ENCODE data around the gene SYNPO2.
"Not testable (repeated sequence)": the region's sequence is repeated elsewhere in the genome, so short reads cannot be mapped to it uniquely, and the experiment has no call there.

SYNPO2 gene

DNA sequence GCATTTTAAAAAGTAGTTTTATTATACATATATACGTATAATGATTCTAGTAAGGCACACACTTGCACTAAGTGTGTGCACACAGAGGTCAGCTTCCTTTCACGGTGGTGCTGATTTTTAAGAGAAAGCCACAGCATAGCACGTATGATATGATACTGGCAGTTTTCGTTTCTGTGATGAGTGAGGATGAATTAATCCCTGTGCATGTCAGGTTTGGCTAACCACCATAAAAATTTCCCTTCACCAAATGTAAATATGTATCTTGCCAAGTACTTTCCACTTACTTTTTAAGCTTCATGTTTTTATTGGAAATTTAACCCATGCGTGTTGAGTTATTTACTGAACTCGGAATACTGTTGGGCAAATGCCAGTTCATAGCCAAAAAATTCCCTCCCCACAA lies 84.6 kb downstream of the SYNPO2 start:
- no peak for DNase-seq (ENCODE audit: low read depth in 2 of 3, low spot score in 2 of 3)

DNA sequence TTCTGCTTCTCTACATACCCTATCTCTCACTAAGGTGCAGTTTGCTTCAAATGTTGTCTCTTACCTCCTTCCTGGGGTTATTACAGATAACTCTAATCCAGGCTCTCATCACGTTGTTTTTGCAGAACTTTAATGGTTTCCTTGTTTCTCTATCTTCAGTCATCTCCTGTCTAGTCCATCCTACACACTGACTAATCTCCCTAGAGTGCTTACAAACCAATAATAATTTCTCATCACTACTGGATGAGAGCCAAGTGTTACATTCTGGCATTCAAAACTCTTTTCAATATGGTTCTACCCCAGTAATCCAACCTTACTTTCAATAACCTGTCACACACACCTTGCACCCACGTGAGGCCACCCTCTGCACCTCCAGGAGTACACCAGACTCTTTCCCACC lies 86.1 kb downstream of the SYNPO2 start:
- no peak for DNase-seq (ENCODE audit: low read depth in 2 of 3, low spot score in 2 of 3)

DNA sequence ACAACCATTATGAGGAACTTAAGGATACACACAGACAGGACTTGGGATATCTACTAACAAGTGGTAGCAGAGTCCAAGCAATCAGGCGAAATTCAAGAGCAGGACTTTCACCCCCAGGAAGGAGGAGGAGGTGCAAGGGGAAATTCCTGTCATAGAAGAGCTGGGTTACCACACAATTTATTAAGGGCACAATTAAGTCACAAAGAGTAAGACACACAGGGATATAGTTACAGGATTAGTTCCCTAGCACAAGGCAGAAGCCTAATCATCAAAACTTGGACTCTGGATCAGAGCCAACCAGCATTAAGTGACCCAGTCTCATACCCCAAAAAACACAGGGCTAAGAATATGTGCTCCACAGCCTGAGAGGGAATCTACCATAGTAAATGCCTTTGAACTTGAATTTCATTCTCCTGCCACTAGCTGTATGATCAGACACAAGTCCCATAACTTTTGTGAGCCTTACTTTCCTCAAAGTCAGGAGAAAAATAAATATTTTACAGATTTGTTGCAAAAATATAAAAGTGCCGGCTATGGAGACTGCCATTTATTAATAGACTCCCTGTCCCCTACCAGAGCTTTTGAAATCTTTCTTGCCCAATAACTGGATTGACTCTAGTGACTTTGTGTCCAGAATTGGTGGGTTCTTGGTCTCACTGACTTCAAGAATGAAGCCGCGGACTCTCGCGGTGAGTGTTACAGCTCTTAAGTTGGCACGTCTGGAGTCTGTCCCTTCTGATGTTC lies 87.0 kb downstream of the SYNPO2 start:
- DNase-seq (ENCODE audit: low read depth in 2 of 3, low spot score in 2 of 3) = no peak

GRCh38 chr4:118976193-118976560 lies 87.5 kb downstream of the SYNPO2 start:
- DNase-seq (ENCODE audit: low read depth in 2 of 3, low spot score in 2 of 3) = not testable (repeated sequence)

DNA sequence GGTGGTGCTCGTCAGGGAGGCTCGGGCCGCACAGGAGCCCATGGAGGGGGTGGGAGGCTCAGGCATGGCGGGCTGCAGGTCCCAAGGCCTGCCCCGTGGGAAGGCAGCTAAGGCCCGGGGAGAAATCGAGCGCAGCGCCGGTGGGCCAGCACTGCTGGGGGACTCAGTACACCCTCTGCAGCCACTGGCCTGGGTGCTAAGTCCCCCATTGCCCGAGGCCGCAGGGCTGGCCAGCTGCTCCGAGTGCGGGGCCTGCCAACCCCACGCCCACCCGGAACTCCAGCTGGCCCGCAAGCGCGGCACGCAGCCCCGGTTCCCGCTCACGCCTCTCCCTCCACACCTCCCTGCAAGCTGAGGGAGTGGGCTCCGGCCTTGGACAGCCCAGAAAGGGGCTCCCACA lies 88.4 kb downstream of the SYNPO2 start:
- DNase-seq (ENCODE audit: low read depth in 2 of 3, low spot score in 2 of 3) = not testable (repeated sequence)

DNA sequence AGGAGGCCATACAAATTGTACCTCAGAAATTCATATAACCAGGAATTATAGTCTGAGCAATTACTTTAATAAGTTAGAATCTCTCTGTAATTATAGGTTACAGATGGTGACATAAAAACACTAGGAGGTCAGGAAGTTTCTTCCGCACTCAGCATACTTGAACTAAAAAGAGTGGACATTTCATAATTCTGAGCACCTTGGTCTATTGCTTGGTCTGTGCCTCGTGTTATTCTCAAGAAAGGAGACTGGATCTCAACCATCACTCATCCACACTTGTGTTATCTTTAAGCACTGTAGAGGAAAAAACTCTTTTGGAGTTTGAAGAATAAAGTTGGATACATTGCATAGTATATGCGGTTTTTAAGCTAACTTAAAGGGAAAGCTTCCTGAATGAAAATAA lies 91.1 kb downstream of the SYNPO2 start:
- DNase-seq (ENCODE audit: low read depth in 2 of 3, low spot score in 2 of 3) = no peak

GRCh38 chr4:118981171-118981838 lies 92.7 kb downstream of the SYNPO2 start:
- no peak for DNase-seq (ENCODE audit: low read depth in 2 of 3, low spot score in 2 of 3)

DNA sequence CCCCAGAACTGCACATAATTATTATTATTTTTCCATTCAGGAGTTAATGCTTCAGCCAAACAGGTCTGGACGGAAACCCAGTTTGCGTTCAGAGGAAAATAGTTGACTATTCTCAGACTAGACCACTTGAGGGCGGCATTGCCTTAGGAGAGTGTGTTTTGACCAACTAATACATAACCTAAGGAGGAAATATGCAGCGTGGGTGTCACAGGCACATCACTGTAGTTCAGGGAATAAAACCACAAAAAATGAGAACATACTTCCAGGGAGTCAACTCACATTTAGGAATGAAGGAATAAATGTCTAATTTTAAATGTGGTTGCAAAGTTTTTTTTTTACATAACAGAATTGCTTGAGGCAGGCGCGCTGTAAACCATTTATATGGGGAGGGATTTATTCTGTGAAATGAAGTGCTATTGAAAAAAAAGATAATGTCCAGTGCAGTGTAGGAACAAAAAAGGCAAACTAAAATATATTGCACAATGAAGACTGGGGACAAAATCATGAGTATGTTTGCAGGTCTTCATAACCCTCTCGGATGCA lies 93.3 kb downstream of the SYNPO2 start:
- peak in 1 of 3 experiments; percentile 7 for DNase-seq (ENCODE audit: low read depth in 2 of 3, low spot score in 2 of 3)

GRCh38 chr4:118983293-118983692 lies 94.6 kb downstream of the SYNPO2 start:
- DNase-seq (ENCODE audit: low read depth in 2 of 3, low spot score in 2 of 3) = no peak

- no peak for DNase-seq (ENCODE audit: low read depth in 2 of 3, low spot score in 2 of 3)
Observed at GRCh38 chr4:118983831-118984230, 95.2 kb downstream of the SYNPO2 start.

DNA sequence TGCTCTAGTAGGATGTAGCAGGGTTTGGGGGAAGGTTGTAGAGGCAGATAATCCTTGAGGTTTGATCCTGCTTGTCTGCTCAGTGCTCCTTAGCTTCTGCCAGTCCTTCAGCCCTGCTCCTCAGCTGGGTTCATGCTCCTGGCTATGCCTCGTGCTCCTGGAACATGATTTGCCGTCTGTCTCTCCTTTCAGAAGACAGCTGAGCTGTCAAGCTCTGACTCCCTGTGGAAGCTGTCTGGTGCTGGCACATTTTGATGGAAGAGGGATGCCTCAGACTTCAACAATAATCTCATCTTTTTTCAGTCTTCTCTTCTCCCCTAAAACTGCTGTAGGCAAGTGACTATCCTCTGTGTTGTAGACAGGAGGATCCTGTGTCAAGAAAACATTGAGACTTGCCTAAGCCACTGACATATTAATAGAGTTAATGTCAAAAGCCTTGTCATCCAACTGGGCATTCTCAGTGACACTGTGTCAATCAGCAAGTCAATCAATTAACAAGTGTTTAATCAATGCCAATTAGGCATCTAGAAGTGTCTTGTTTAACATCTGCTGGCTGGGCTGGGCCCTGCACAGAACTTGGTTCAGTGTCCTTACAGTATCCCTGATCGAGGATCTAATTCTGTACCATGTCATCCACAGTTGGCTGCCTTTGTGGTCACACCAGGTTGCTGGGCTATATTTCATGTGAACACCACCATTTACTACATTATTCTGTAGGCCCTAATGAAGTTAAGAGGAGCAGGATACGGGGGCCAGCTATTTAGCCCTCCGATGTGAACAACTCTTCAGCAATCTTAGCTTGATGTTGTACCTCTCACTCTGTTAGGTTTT lies 96.7 kb downstream of the SYNPO2 start:
- no peak for DNase-seq (ENCODE audit: low read depth in 2 of 3, low spot score in 2 of 3)

- no peak for DNase-seq (ENCODE audit: low read depth in 2 of 3, low spot score in 2 of 3)
Observed at GRCh38 chr4:118987959-118988634, 99.4 kb downstream of the SYNPO2 start.

DNA sequence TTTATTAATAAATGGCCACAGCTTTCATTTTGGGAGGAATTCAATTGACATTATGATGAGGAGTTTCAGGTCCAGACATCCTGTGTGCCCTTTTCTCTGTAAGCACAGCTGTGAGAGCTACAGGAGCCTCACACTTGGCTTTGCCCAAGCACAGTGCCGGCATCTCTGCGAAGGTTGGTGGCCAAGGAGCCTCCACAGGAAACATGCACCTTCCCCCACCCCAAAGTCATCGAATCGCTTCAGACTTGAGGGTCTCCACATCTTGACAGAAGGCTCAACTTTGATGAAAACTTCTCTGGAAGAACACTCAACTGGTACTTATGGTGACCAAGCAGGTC lies 100.0 kb downstream of the SYNPO2 start:
- DNase-seq (ENCODE audit: low read depth in 2 of 3, low spot score in 2 of 3) = no peak

DNA sequence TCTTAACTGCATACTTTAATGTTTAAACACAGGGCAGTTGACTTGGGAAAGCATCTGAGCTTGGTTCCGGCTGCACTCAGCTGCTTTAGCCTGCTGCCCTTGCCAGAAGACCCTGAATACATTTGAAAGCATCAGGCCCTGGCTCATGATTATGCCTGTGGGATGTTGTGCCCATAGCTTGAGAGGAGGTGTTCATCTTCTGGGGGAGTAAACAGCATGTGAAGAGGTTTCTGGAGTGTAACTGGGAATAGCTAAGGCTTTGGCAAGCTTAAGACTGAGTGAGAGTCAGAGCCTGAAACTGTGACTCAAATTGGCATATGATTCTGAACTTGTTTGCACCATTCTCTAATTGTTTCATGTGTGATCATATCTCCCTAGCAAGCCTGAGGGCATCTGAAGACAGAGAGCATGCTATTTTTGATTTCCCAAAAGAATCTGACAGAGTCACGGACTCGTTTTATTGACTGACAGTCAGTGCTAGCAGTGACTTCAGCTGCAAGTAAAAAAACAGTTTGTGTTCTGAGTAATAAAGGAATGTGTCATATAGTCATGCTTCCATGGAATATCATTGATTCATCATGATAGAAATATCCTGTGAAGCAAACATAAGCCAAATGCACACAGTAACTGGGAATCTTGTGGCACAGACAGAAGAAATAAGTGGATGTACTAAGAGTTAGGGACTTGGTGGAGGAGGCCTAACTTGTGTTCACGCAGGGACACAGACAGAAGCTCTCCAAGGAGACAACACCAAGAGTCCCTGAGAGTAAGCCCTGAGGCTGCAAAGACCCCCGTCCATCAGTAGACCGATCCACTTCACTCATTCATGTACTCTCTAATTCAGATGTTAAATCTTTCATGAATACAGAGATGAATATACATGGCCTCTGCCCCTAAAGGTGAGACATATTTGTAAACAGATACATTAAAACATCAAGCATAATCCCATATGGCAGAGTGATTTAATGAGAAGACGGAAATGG lies 100.7 kb downstream of the SYNPO2 start:
- no peak for DNase-seq (ENCODE audit: low read depth in 2 of 3, low spot score in 2 of 3)

GRCh38 chr4:118991686-118992085 lies 103.0 kb downstream of the SYNPO2 start:
- no peak for DNase-seq (ENCODE audit: low read depth in 2 of 3, low spot score in 2 of 3)

DNA sequence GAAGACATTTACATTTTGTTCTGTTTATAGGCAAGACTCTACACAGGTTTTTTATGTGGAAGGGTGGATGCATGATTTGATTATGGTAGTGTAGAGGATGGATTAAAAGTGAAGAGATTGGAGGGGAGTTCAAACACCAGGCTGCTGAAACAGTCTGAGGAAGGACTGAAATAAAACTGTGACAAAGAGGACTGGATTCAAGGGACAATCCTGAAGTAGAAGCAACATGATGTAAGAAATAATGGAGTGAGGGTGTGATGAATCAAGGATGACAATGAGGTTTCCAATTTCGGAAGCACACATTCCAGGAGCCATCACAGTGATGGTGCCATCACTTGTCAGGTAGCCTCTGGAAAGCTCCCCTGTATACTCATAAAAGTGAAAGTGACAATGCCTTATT lies 103.5 kb downstream of the SYNPO2 start:
- DNase-seq (ENCODE audit: low read depth in 2 of 3, low spot score in 2 of 3) = no peak

DNA sequence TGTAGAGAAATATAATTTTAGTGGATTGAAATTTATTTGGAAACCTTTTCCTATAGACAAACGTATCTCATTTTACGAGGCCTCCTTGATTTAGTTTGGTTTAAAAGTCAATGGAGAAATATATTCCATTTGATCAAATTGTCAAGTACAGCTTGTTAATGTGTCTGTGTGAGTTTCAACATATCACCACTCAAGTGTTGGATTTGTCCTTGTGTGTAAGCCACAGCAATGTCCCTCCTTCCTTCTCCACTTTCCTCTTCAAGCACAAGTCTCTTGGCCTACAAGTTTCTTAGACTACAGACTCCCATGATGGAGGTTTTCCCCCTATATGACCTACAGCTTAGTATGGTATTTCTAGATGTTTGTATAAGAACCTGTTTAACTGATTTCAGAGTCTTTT lies 104.7 kb downstream of the SYNPO2 start:
- DNase-seq (ENCODE audit: low read depth in 2 of 3, low spot score in 2 of 3) = no peak

DNA sequence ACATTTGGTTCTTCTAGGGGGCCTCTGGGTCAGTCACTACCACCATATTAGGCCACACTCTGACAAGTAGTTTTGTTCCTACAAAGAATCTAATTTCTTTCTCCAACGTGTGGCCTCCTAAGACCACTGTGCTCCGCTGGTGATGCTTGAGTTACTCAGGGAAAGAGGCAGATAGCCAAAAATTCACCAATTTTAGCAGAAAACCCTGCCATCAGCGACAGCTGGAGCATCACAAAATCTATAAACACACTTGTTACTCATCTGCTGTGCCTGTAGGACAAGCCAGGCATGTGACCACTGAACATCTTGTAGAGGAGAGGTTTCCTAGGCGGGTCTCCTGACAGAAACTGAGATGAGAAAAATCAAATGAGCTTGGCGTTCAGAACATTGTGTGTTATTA lies 105.4 kb downstream of the SYNPO2 start:
- no peak for DNase-seq (ENCODE audit: low read depth in 2 of 3, low spot score in 2 of 3)

- DNase-seq (ENCODE audit: low read depth in 2 of 3, low spot score in 2 of 3) = no peak
Observed at GRCh38 chr4:118995693-118996391, 107.2 kb downstream of the SYNPO2 start.

DNA sequence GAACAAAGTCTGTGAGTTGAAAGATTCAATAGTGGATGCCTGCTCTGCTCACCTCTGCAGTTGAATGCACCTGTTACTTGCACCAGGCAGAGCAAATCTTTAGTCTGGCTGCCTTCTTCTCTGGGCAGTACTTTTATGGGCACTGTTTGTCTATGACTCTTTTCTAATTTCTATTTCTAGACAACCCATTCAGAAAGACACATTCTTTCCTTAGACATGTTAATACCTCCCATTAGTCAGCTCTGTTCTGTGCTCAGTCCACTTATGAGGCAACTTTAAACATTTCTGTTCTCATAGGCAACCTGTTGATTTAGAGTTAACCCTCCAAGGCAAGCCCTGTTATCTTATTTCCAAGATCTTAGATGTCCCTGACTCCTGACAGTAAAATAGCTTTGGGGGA lies 108.9 kb downstream of the SYNPO2 start:
- DNase-seq (ENCODE audit: low read depth in 2 of 3, low spot score in 2 of 3) = no peak

All from activated CD8-positive, alpha-beta memory T cell treated with anti-CD3 and anti-CD28 coated beads for 48 hours (primary cell).